NCI-H2107 (cell line): ENCODE results near the gene FHL2.
"Not testable (repeated sequence)": the region's sequence is repeated elsewhere in the genome, so short reads cannot be mapped to it uniquely, and the experiment has no call there.

Source experiments
- DNase-seq: peaks from one replicate; lab custom pipeline; 2025; lab: John Stamatoyannopoulos, UW

Gene FHL2

GRCh38 chr2:105398336-105399206 is at the start of gene FHL2:
FHL2 (minus strand) TSS chr2:105399051; CDS start chr2:105386516, 12,535 bp downstream.
- DNase-seq, result peak; percentile 8

- no peak for DNase-seq
Observed at GRCh38 chr2:105447476-105447875, 48.6 kb upstream of the FHL2 start.

GRCh38 chr2:105446501-105446900 is 47.6 kb upstream of the FHL2 start:
- DNase-seq, result no peak

- no peak for DNase-seq
Observed at GRCh38 chr2:105445976-105446375, 47.1 kb upstream of the FHL2 start.

GRCh38 chr2:105445498-105445897 is 46.6 kb upstream of the FHL2 start:
- DNase-seq, result no peak

GRCh38 chr2:105443617-105444598 is 45.1 kb upstream of the FHL2 start:
- DNase-seq, result no peak

GRCh38 chr2:105442721-105443120 is 43.9 kb upstream of the FHL2 start:
- no peak for DNase-seq

- DNase-seq, result no peak
Observed at GRCh38 chr2:105442056-105442455, 43.2 kb upstream of the FHL2 start.

GRCh38 chr2:105439141-105439540 is 40.3 kb upstream of the FHL2 start:
- DNase-seq, result no peak

- DNase-seq, result no peak
Observed at GRCh38 chr2:105438104-105438929, 39.5 kb upstream of the FHL2 start.

- no peak for DNase-seq
Observed at GRCh38 chr2:105437708-105438103, 38.9 kb upstream of the FHL2 start.

GRCh38 chr2:105432749-105433148 is 33.9 kb upstream of the FHL2 start:
- no peak for DNase-seq

GRCh38 chr2:105432044-105432399 is 33.2 kb upstream of the FHL2 start:
- no peak for DNase-seq

GRCh38 chr2:105431367-105432043 is 32.7 kb upstream of the FHL2 start:
- no peak for DNase-seq

GRCh38 chr2:105428387-105429018 is 29.7 kb upstream of the FHL2 start:
- DNase-seq, result no peak

- no peak for DNase-seq
Observed at GRCh38 chr2:105427485-105427884, 28.6 kb upstream of the FHL2 start.

GRCh38 chr2:105426626-105427292 is 27.9 kb upstream of the FHL2 start:
- no peak for DNase-seq

- no peak for DNase-seq
Observed at GRCh38 chr2:105425936-105426625, 27.2 kb upstream of the FHL2 start.

- not testable (repeated sequence) for DNase-seq
Observed at GRCh38 chr2:105424836-105425235, 26.0 kb upstream of the FHL2 start.

GRCh38 chr2:105422801-105423200 is 23.9 kb upstream of the FHL2 start:
- no peak for DNase-seq
